OCI-LY3 (cell line): ENCODE data around the gene ITIH3.
A peak's percentile ranks its signal among the peaks of the same experiment; 100 is the strongest.

Experiments
- H2AFZ ChIP-seq: fragments of 200-600, 300-600 bp; shearing (Covaris generic); 2 replicates; pipeline ENCODE4 v1.6.0; 2014; ENCODE audit warnings: antibody characterized with exemption, low read depth, low read length
- H3K27ac ChIP-seq: fragments of 200-600, 300-600 bp; sonication (generic); 2 replicates; pipeline ENCODE4 v1.5.1; 2014; ENCODE audit warnings: mild to moderate bottlenecking, low read length, moderate library complexity, mixed read lengths
- H3K27me3 ChIP-seq: fragments of 200-600, 300-600 bp; sonication (generic); 2 replicates; pipeline ENCODE4 v1.6.1; 2014; ENCODE audit warnings: low read depth, low read length, mixed read lengths
- H3K36me3 ChIP-seq: fragments of 200-600, 300-600 bp; sonication (generic); replicated peaks from 2 replicates; pipeline ENCODE3; 2014; ENCODE audit warnings: low read depth, low read length, mixed read lengths
- H3K4me1 ChIP-seq: fragments of 300-600, 200-600 bp; sonication (generic); 2 replicates; pipeline ENCODE4 v1.6.1; 2014; ENCODE audit warnings: low read length, mixed read lengths
- H3K4me2 ChIP-seq: fragments of 200-600, 300-600 bp; sonication (generic); 2 replicates; pipeline ENCODE4 v1.6.1; 2014; ENCODE audit warnings: low read length, mixed read lengths
- H3K4me3 ChIP-seq: fragments of 300-600, 200-600 bp; sonication (generic); 2 replicates; pipeline ENCODE4 v1.5.1; 2014; ENCODE audit warnings: antibody characterized with exemption, mild to moderate bottlenecking, low read length, moderate library complexity
- H3K79me2 ChIP-seq: fragments of 300-600, 200-600 bp; shearing (Covaris generic); 2 replicates; pipeline ENCODE4 v1.6.1; 2014; ENCODE audit warnings: mild to moderate bottlenecking, low read length, mixed read lengths
- H3K9ac ChIP-seq: fragments of 300-600, 200-600 bp; shearing (Covaris generic); 2 replicates; pipeline ENCODE4 v1.6.0; 2014; ENCODE audit warnings: mild to moderate bottlenecking, low read length, moderate library complexity
- H3K9me3 ChIP-seq: fragments of 200-600, 300-600 bp; shearing (Covaris generic); 2 replicates; pipeline ENCODE4 v1.6.1; 2014; ENCODE audit warnings: low read length, mixed read lengths; ENCODE audit not compliant: insufficient read depth
- H4K20me1 ChIP-seq: fragments of 200-600, 300-600 bp; sonication (generic); 2 replicates; pipeline ENCODE4 v1.6.1; 2016; ENCODE audit warnings: low read length, mixed read lengths; ENCODE audit not compliant: insufficient read depth
- EZH2phosphoT487 ChIP-seq: fragments of 200-600 bp; shearing (Covaris generic); IDR thresholded peaks from 2 replicates; pipeline ENCODE4 v1.6.1; 2018; ENCODE audit warnings: antibody characterized with exemption, mixed run types, low read depth
- TF ChIP-seq, protein P1 (sequence below): fragments of 200-600, 300-600 bp; sonication (generic); IDR thresholded peaks from 2 replicates; pipeline ENCODE4 v1.5.1; 2014; ENCODE audit warnings: antibody characterized with exemption, low read length, low read depth

ITIH3 gene, protein sequence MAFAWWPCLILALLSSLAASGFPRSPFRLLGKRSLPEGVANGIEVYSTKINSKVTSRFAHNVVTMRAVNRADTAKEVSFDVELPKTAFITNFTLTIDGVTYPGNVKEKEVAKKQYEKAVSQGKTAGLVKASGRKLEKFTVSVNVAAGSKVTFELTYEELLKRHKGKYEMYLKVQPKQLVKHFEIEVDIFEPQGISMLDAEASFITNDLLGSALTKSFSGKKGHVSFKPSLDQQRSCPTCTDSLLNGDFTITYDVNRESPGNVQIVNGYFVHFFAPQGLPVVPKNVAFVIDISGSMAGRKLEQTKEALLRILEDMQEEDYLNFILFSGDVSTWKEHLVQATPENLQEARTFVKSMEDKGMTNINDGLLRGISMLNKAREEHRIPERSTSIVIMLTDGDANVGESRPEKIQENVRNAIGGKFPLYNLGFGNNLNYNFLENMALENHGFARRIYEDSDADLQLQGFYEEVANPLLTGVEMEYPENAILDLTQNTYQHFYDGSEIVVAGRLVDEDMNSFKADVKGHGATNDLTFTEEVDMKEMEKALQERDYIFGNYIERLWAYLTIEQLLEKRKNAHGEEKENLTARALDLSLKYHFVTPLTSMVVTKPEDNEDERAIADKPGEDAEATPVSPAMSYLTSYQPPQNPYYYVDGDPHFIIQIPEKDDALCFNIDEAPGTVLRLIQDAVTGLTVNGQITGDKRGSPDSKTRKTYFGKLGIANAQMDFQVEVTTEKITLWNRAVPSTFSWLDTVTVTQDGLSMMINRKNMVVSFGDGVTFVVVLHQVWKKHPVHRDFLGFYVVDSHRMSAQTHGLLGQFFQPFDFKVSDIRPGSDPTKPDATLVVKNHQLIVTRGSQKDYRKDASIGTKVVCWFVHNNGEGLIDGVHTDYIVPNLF

DNA sequence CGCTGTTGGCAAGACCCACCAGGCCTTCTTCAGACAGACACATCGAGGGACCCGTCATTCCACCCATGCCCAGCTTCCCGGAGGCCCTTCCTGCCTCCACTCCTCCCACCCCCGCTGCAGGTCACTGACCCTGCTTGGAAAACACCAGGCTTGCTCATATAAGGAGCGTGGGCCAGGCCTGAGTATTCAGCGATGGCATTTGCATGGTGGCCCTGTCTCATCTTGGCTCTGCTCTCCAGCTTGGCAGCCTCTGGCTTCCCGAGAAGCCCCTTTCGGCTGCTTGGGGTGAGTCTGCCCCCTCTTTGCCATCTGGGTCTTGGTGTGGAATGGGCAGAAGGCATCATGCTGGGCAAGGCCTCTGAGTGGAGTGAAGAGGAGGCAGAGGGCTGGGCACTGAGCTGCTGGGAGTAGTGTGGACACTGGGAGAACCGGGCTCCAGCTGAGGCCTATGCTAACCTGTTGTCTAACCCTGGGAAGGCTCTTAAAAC lies at the start of gene ITIH3:
Gene ITIH3, plus strand, starts transcription at position 185 of the 488 bp plus-strand sequence. Its CDS starts 8 bp downstream, at position 193.
- H3K4me3 ChIP-seq: no peak within 1 kb of the TSS
- no peak within 1 kb of the TSS for H3K27ac ChIP-seq
- H2AFZ ChIP-seq: 0 out of 2 replicates have a peak within 1 kb of the TSS, but pooled peaks have one; percentile 1
- H3K4me1 ChIP-seq: 0 out of 2 replicates have a peak, but pooled peaks cover 4% of the 10 kb centered on the region
- H4K20me1 ChIP-seq: no peaks in the 10 kb centered on the region
- no peaks in the 10 kb centered on the region for H3K79me2 ChIP-seq
- H3K4me2 ChIP-seq: no peak within 1 kb of the TSS
- no peak for TF ChIP-seq EZH2phosphoT487
- TF ChIP-seq, protein P1, sequence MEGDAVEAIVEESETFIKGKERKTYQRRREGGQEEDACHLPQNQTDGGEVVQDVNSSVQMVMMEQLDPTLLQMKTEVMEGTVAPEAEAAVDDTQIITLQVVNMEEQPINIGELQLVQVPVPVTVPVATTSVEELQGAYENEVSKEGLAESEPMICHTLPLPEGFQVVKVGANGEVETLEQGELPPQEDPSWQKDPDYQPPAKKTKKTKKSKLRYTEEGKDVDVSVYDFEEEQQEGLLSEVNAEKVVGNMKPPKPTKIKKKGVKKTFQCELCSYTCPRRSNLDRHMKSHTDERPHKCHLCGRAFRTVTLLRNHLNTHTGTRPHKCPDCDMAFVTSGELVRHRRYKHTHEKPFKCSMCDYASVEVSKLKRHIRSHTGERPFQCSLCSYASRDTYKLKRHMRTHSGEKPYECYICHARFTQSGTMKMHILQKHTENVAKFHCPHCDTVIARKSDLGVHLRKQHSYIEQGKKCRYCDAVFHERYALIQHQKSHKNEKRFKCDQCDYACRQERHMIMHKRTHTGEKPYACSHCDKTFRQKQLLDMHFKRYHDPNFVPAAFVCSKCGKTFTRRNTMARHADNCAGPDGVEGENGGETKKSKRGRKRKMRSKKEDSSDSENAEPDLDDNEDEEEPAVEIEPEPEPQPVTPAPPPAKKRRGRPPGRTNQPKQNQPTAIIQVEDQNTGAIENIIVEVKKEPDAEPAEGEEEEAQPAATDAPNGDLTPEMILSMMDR: no peak
- H3K27me3 ChIP-seq: no peaks in the 10 kb centered on the region
- H3K9ac ChIP-seq: no peak within 1 kb of the TSS
- H3K9me3 ChIP-seq: no peaks in the 10 kb centered on the region
- no peaks in the 10 kb centered on the region for H3K36me3 ChIP-seq

DNA sequence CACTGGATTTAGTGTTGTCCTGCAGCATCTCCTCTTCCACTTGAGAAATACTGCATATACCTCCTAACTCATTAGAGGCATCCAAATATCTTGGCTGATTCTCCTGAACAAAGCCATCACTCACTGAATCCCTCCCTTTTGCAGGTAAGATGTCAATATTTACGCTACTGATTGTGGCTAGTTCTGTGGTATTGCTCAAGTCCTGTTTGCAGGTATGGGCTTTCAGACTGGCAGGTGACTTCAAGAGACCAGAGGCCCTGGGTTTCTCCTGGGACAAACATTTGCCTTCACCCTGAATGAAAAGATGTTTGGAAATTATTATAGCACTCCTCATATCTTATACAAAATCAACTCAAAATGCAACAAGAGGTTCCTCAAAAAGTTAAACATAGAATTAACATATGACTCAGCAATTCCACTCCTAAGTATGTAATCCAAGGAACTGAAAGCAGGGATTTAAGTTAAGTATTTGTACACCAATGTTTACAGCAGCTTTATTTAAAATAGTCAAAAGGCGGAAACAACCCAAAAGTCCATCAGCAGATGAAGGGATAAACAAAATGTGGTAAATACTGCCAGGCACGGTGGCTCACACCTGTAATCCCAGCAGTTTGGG lies 42.4 kb upstream of the ITIH3 start:
- Histone ChIP-seq H3K4me2 (no peak overlapping the region), H3K4me3 (no peak overlapping the region), H4K20me1 (no peaks in the 10 kb centered on the region), H3K27ac (no peak overlapping the region), H3K4me1 (peaks cover 10% of the 10 kb centered on the region), H3K79me2 (no peaks in the 10 kb centered on the region), H3K9me3 (no peaks in the 10 kb centered on the region), H3K9ac (no peak overlapping the region), H3K36me3 (peaks cover 56% of the 10 kb centered on the region), H2AFZ (no peak overlapping the region), H3K27me3 (no peaks in the 10 kb centered on the region)
- TF ChIP-seq, protein P1: no peak
- no peak for TF ChIP-seq EZH2phosphoT487

DNA sequence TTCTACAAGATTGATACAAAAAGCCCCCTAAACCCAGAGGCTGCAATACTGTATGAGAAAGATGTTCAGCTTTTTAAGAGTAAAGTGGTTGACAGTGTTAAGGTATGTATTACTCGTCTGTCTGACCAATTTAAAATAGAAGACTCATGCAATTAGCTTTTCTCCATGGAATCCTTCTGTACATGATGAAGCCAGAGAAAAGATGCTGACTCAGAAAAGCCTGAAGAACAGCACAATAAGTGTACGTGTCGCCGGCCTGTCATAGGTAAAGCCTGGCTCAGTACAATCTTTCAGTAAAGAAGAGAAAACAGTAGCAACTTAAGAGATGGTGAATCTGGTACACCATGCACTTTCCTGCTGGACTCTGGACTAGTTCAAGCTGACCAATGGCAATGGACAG lies 40.2 kb upstream of the ITIH3 start:
- Histone ChIP-seq H3K4me1 (peaks cover 13% of the 10 kb centered on the region), H3K9ac (no peak overlapping the region), H3K4me3 (no peak overlapping the region), H3K9me3 (no peaks in the 10 kb centered on the region), H3K79me2 (no peaks in the 10 kb centered on the region), H3K27ac (no peak overlapping the region), H3K36me3 (peaks cover 49% of the 10 kb centered on the region), H4K20me1 (no peaks in the 10 kb centered on the region), H2AFZ (no peak overlapping the region), H3K27me3 (no peaks in the 10 kb centered on the region), H3K4me2 (no peak overlapping the region)
- no peak for TF ChIP-seq EZH2phosphoT487

DNA sequence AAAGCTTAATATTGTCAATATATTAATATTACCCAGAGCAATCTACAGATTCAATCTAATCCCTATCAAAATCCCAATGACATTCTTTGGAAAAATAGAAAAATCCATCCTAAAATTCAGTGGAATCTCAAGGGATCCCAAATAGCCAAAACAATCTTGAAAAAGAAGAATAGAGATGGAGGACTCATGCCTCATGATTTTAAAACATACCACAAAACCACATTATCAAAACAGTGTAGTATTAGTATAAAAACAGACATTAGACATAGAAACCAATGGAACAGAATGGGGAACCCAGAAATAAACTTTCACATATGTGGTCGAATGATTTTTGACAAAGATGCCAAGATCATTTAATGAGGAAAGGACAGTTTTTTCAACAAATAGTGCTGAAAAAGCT lies 38.5 kb upstream of the ITIH3 start:
- no peaks in the 10 kb centered on the region for H3K79me2 ChIP-seq
- peaks cover 47% of the 10 kb centered on the region for H3K36me3 ChIP-seq
- H3K27ac ChIP-seq: no peak overlapping the region
- no peaks in the 10 kb centered on the region for H3K27me3 ChIP-seq
- no peak overlapping the region for H2AFZ ChIP-seq
- no peak overlapping the region for H3K4me3 ChIP-seq
- no peak for TF ChIP-seq EZH2phosphoT487
- TF ChIP-seq, protein P1: no peak
- no peak overlapping the region for H3K9ac ChIP-seq
- no peaks in the 10 kb centered on the region for H4K20me1 ChIP-seq
- no peaks in the 10 kb centered on the region for H3K9me3 ChIP-seq
- H3K4me2 ChIP-seq: no peak overlapping the region
- peaks cover 18% of the 10 kb centered on the region for H3K4me1 ChIP-seq
